ENCODE data around the gene CDK5RAP2. TPM values are rescaled to one million over a fixed set of nuclear protein-coding genes. Genes with fewer than 3 reads are reported as not detected.

CDK5RAP2 gene
- total and polyA plus RNA-seq, 9 of the 15 experiments (the other 6 are each of a cell fraction or from before 2014, with no cell fraction given): 19.9 to 68.8 (median 42.2) TPM

- Histone ChIP-seq H2AFZ (ENCODE audit: low read depth, low read length) (no peak overlapping the region), H3K4me1 (replicated peaks in 1 of 2; ENCODE audit: control insufficient read depth in 2 of 2, insufficient read depth in 2 of 2, low read length in 2 of 2) (no peaks in the 10 kb centered on the region), H3K4me3 (no peak overlapping the region), H3K9me1 (ENCODE audit: control insufficient read depth, insufficient read depth, low read length) (no peaks in the 10 kb centered on the region), H3K9ac (ENCODE audit: insufficient read depth in 1 of 2, low read depth in 2 of 2, low read length in 2 of 2) (no peak overlapping the region), H3K4me2 (ENCODE audit: insufficient read depth, low read length) (no peak overlapping the region), H4K20me1 (replicated peaks; ENCODE audit: control insufficient read depth, insufficient read depth, low read length) (no peaks in the 10 kb centered on the region), H3K27me3 (ENCODE audit: control insufficient read depth in 2 of 2, insufficient read depth in 2 of 2, low read length in 2 of 2) (no peaks in the 10 kb centered on the region), H3K79me2 (ENCODE audit: control insufficient read depth, insufficient read depth, low read length) (no peaks in the 10 kb centered on the region), H3K36me3 (ENCODE audit: control insufficient read depth, insufficient read depth, low read length) (peaks cover 74% of the 10 kb centered on the region), H3K9me3 (replicated peaks; ENCODE audit: control insufficient read depth, insufficient read depth, low read depth, low read length) (no peaks in the 10 kb centered on the region), H3K27ac (ENCODE audit: extremely low read depth, low read depth, low read length) (no peak overlapping the region)
- WGBS (ENCODE audit: insufficient coverage, low coverage, missing lambda C conversion rate): 69% methylated on average over 4 of the region's 4 CpGs
- BruUV-seq (replicated peaks): no TSS peak
- no peak for FAIRE-seq
- ChIA-PET CTCF (ENCODE audit: low intra/inter-chr PET ratio) (no interaction called here), POLR2A (no interaction called here)
- ATAC-seq: no peak
- intact Hi-C loops (cut with micrococcal nuclease): no loop called here
- DNase-seq (ENCODE audit: extremely low read depth in 1 of 4, low spot score in 3 of 4): no peak
- TF ChIP-seq U2AF2 (optimal IDR thresholded peaks at IDR 0.05; ENCODE audit: low read depth, low read length) (no peak), USF1 (CRISPR knock-in tag; IDR thresholded peaks at IDR 0.05) (no peak), ZNF316 (IDR thresholded peaks at IDR 0.05) (no peak), ZBTB43 (CRISPR knock-in tag; IDR thresholded peaks at IDR 0.05) (no peak), GABPB1 (CRISPR knock-in tag; IDR thresholded peaks at IDR 0.05) (no peak), RAD21 (CRISPR knock-in tag; conservative IDR thresholded peaks at IDR 0.05 in 1 of 2, IDR thresholded peaks at IDR 0.05 in 1 of 2) (no peak), ZNF764 (CRISPR knock-in tag; IDR thresholded peaks at IDR 0.05; ENCODE audit: low read depth) (no peak), BACH1 (tag; IDR thresholded peaks at IDR 0.05) (no peak)
- in situ Hi-C loops (cut with MboI): no loop called here
These were observed 133.3 kb downstream of the CDK5RAP2 start for GRCh38 chr9:120446671-120447070.

Data from K562 (cell line).